H1 (cell line): ENCODE results near the gene NFATC4. TPM values are rescaled to one million over a fixed set of nuclear protein-coding genes. Genes with fewer than 3 reads are reported as not detected.
"Not testable (repeated sequence)": the region's sequence is repeated elsewhere in the genome, so short reads cannot be mapped to it uniquely, and the experiment has no call there.

ENCODE experiments used
- CTCF ChIA-PET: fragments of 300-600 bp; sonication (Branson Sonifier 250); formaldehyde crosslinking; loops from one replicate; lab custom pipeline; 2021; ENCODE audit not compliant: partially characterized antibody; lab: Charles Lee
- POLR2A ChIA-PET: fragments of 300-600 bp; sonication (Branson Sonifier 250); formaldehyde crosslinking; loops from one replicate; lab custom pipeline; 2021; ENCODE audit warnings: inconsistent platforms; ENCODE audit not compliant: partially characterized antibody; lab: Charles Lee
- DNase-seq, 2 experiments: peaks; one replicate each; pipeline versions ENCODE4 v3.0.0 to v3.0.0-alpha.2; 2010 to 2022; ENCODE audit warnings: low spot score in 2 of 2, low read depth in 1 of 2, mixed read lengths in 1 of 2
- FAIRE-seq: peaks from 2 replicates; lab custom pipeline; 2011; peaks lifted over from hg19 to GRCh38; lab: Jason Lieb, UNC
- H2AFZ ChIP-seq: 2 replicates; pipeline ENCODE4 v1.8.1; 2012; ENCODE audit warnings: low read length, inconsistent platforms
- H2AK5ac ChIP-seq: 2 replicates; pipeline ENCODE4 v1.6.1; 2013; ENCODE audit warnings: low read depth, low read length
- H2BK120ac ChIP-seq: replicated peaks from 2 replicates; pipeline ENCODE3; 2013; ENCODE audit warnings: low read depth, low read length, inconsistent platforms
- H2BK12ac ChIP-seq: 2 replicates; pipeline ENCODE4 v1.6.1; 2013; ENCODE audit warnings: low read depth, low read length
- H2BK15ac ChIP-seq: 2 replicates; pipeline ENCODE4 v1.6.1; 2013; ENCODE audit warnings: low read length
- H2BK20ac ChIP-seq: 2 replicates; pipeline ENCODE4 v1.6.1; 2013; ENCODE audit warnings: low read length
- H2BK5ac ChIP-seq: 2 replicates; pipeline ENCODE4 v1.6.1; 2013; ENCODE audit warnings: low read depth, low read length
- H3K14ac ChIP-seq: 2 replicates; pipeline ENCODE4 v1.6.1; 2013; ENCODE audit warnings: inconsistent platforms; ENCODE audit not compliant: insufficient read length
- H3K18ac ChIP-seq: 2 replicates; pipeline ENCODE4 v1.6.1; 2013; ENCODE audit warnings: low read length; ENCODE audit errors: extremely low read depth
- H3K23ac ChIP-seq: 2 replicates; pipeline ENCODE4 v1.6.1; 2013; ENCODE audit warnings: inconsistent platforms; ENCODE audit not compliant: insufficient read length
- H3K23me2 ChIP-seq: 2 replicates; pipeline ENCODE4 v1.6.1; 2013; ENCODE audit warnings: low read depth, low read length
- H3K27ac ChIP-seq: 2 replicates; pipeline ENCODE4 v1.6.1; 2011; ENCODE audit warnings: low read depth, low read length, inconsistent platforms
- H3K27me3 ChIP-seq, 4 experiments: replicated peaks in 1 of 4; 1 replicate in 1 of 4; 2 replicates in 3 of 4; pipeline versions ENCODE4 v1.6.1 to v1.8.1; 2011 to 2013; ENCODE audit warnings: low read length in 3 of 4, mild to moderate bottlenecking in 3 of 4, inconsistent platforms in 2 of 4, mixed read lengths in 2 of 4, moderate library complexity in 1 of 4; ENCODE audit not compliant: control insufficient read depth in 3 of 4, insufficient read depth in 3 of 4; ENCODE audit errors: extremely low read depth in 1 of 4
- H3K36me3 ChIP-seq, 4 experiments: 2 replicates each; pipeline versions ENCODE4 v1.6.1 to v1.8.1; 2011 to 2013; ENCODE audit warnings: mild to moderate bottlenecking in 4 of 4, low read length in 3 of 4, moderate library complexity in 2 of 4, control low read depth in 1 of 4, inconsistent platforms in 1 of 4; ENCODE audit not compliant: insufficient read depth in 4 of 4, control insufficient read depth in 2 of 4
- H3K4ac ChIP-seq: replicated peaks from 2 replicates; pipeline ENCODE3; 2013; ENCODE audit warnings: low read length, low read depth, mixed read lengths, inconsistent platforms; ENCODE audit not compliant: insufficient read length
- H3K4me1 ChIP-seq, 4 experiments: replicated peaks in 1 of 4; 1 replicate in 1 of 4; 2 replicates in 3 of 4; pipeline versions ENCODE4 v1.6.1 to v1.8.1; 2011 to 2013; ENCODE audit warnings: low read length in 3 of 4, inconsistent platforms in 2 of 4, mixed read lengths in 1 of 4; ENCODE audit not compliant: insufficient read depth in 4 of 4, control insufficient read depth in 3 of 4
- H3K4me2 ChIP-seq, 2 experiments: 2 replicates each; pipeline versions ENCODE4 v1.6.1 to v1.8.1; 2011 to 2013; ENCODE audit warnings: low read depth in 2 of 2, low read length in 2 of 2, control low read depth in 1 of 2, inconsistent platforms in 1 of 2, mild to moderate bottlenecking in 1 of 2; ENCODE audit not compliant: insufficient read depth in 1 of 2
- H3K4me3 ChIP-seq, 4 experiments: fragments of 200-600, 300-600 bp in 1 of 4; sonication (generic), shearing (Covaris generic), sonication (Bioruptor Twin) in 1 of 4; 2 replicates each; pipeline versions ENCODE4 v1.5.1 to v1.8.1; 2011 to 2016; ENCODE audit warnings: low read length in 4 of 4, low read depth in 3 of 4, control low read depth in 2 of 4, inconsistent platforms in 2 of 4, mild to moderate bottlenecking in 2 of 4, mixed read lengths in 1 of 4, moderate library complexity in 1 of 4; ENCODE audit not compliant: insufficient read depth in 2 of 4; ENCODE audit errors: extremely low read depth in 1 of 4
- H3K56ac ChIP-seq: replicated peaks from 2 replicates; pipeline ENCODE3; 2013; ENCODE audit warnings: low read depth, mild to moderate bottlenecking, mixed read lengths, low read length, inconsistent platforms; ENCODE audit not compliant: insufficient read length
- H3K79me1 ChIP-seq: 2 replicates; pipeline ENCODE4 v1.6.1; 2013; ENCODE audit warnings: low read depth, low read length, control low read depth
- H3K79me2 ChIP-seq, 2 experiments: 2 replicates each; pipeline versions ENCODE4 v1.6.1 to v1.8.1; 2012 to 2013; ENCODE audit warnings: low read length in 2 of 2, mild to moderate bottlenecking in 2 of 2, inconsistent platforms in 1 of 2; ENCODE audit not compliant: insufficient read depth in 2 of 2, control insufficient read depth in 1 of 2
- H3K9ac ChIP-seq, 4 experiments: replicated peaks in 1 of 4; 1 replicate in 1 of 4; 2 replicates in 3 of 4; pipeline versions ENCODE4 v1.6.1 to v1.8.1; 2011 to 2013; ENCODE audit warnings: low read depth in 3 of 4, low read length in 3 of 4, control low read depth in 2 of 4, mild to moderate bottlenecking in 2 of 4, moderate library complexity in 2 of 4, inconsistent platforms in 1 of 4; ENCODE audit errors: extremely low read depth in 1 of 4
- H3K9me3 ChIP-seq, 2 experiments: 2 replicates each; pipeline versions ENCODE4 v1.6.1 to v1.8.1; 2012 to 2013; ENCODE audit warnings: mild to moderate bottlenecking in 2 of 2, moderate library complexity in 2 of 2, control low read depth in 1 of 2, inconsistent platforms in 1 of 2, low read depth in 1 of 2, low read length in 1 of 2, mixed read lengths in 1 of 2; ENCODE audit not compliant: insufficient read depth in 2 of 2
- H4K20me1 ChIP-seq, 2 experiments: replicated peaks in 1 of 2; 2 replicates each; pipeline versions ENCODE3 to v1.8.1; 2011 to 2013; ENCODE audit warnings: inconsistent platforms in 2 of 2, low read length in 2 of 2, mild to moderate bottlenecking in 1 of 2; ENCODE audit not compliant: insufficient read depth in 2 of 2, control insufficient read depth in 1 of 2
- H4K5ac ChIP-seq: 2 replicates; pipeline ENCODE4 v1.6.1; 2013; ENCODE audit warnings: low read length, low read depth, mixed read lengths, inconsistent platforms; ENCODE audit not compliant: insufficient read length
- H4K8ac ChIP-seq: 2 replicates; pipeline ENCODE4 v1.8.0; 2013; ENCODE audit warnings: mild to moderate bottlenecking, moderate library complexity, low read length, inconsistent platforms; ENCODE audit not compliant: insufficient read depth; ENCODE audit errors: extremely low read depth
- H4K91ac ChIP-seq: replicated peaks from 2 replicates; pipeline ENCODE3; 2013; ENCODE audit warnings: low read length, mixed read lengths, inconsistent platforms; ENCODE audit not compliant: insufficient read length
- WGBS, 2 experiments: shearing (Covaris generic) in 1 of 2; methylation state at CpG; one replicate each; pipeline versions ENCODE4 v1.1.6 to v1.1.7; 2013 to 2015; ENCODE audit warnings: low lambda C conversion rate in 2 of 2, mixed read lengths in 2 of 2, inconsistent platforms in 1 of 2, low coverage in 1 of 2, missing lambda C conversion rate in 1 of 2; ENCODE audit not compliant: insufficient replicate concordance in 2 of 2, insufficient coverage in 1 of 2, insufficient read length in 1 of 2; ENCODE audit errors: extremely low coverage in 1 of 2, missing lambda C conversion rate in 1 of 2; 5-methylcytosine and 5-hydroxymethylcytosine counted together
- polyA plus RNA-seq, 7 experiments: library from polyadenylated mRNA; depleted of rRNA in 3 of 7; stranded (reverse) in 5 of 7; unstranded in 2 of 7; fragments of >200 nt in 5 of 7; fragments of 200-250 nt in 2 of 7; gene quantifications; 1 replicate in 5 of 7; 2 replicates in 1 of 7; 4 replicates in 1 of 7; pipeline versions ENCODE4 v1.2.1 to v1.2.3, GENCODE V29; 2011 to 2013; ENCODE audit warnings: missing spikeins in 2 of 7, mixed read lengths in 2 of 7
- total RNA-seq: library from RNA; stranded (reverse); fragmentation: NEBNext Ultra II Directional; extraction: Animal tissue kit (Norgen Biotek cat#: 25700); gene quantifications from 2 replicates; pipeline ENCODE4 v1.2.1, GENCODE V29; 2021

The NFATC4 gene
- total and polyA plus RNA-seq, 2 of the 8 experiments (the other 6 are each of a cell fraction or from before 2014, with no cell fraction given): 47.3 to 50.3 TPM

GRCh38 chr14:24387579-24387978 lies 19.6 kb downstream of the NFATC4 start:
- not testable (repeated sequence) for H4K5ac ChIP-seq, H2AFZ ChIP-seq, H3K27me3 ChIP-seq, H3K23ac ChIP-seq, H3K4ac ChIP-seq, H2BK20ac ChIP-seq, H3K56ac ChIP-seq, H2BK120ac ChIP-seq, FAIRE-seq, H3K4me2 ChIP-seq, H3K14ac ChIP-seq, H3K23me2 ChIP-seq, H3K27ac ChIP-seq, H3K9me3 ChIP-seq, H2BK5ac ChIP-seq, H2BK15ac ChIP-seq, DNase-seq, H3K18ac ChIP-seq, H4K20me1 ChIP-seq, H3K4me1 ChIP-seq, H3K4me3 ChIP-seq, H3K36me3 ChIP-seq, H4K8ac ChIP-seq, H3K79me1 ChIP-seq, H2BK12ac ChIP-seq, H3K79me2 ChIP-seq, H2AK5ac ChIP-seq, H3K9ac ChIP-seq, H4K91ac ChIP-seq
- ChIA-PET POLR2A (interaction anchor here (1.2 to 4.7 kb wide), 2 partner anchors 9 to 25 kb away, joined by 3 to 27 read pairs; no protein-coding TSS in a partner anchor), CTCF (interaction anchor here (1.4 to 5.4 kb wide), 6 partner anchors 9 to 44 kb away, joined by 3 to 40 read pairs (median 5); no protein-coding TSS in a partner anchor)
- 91% methylated on average over 5 of the region's 5 CpGs; no CpG with 5 or more reads in 1 of the 2 experiments for whole genome bisulfite sequencing, 2 experiments
